GOT3 (cell line): ENCODE measurements around the gene CPA4.

Source experiments
- DNase-seq: peaks from one replicate; lab custom pipeline; 2025; ENCODE audit warnings: mixed read lengths; lab: John Stamatoyannopoulos, UW

Gene CPA4

GRCh38 chr7:130345725-130346124 is 52.8 kb downstream of the CPA4 start:
- DNase-seq: no peak

GRCh38 chr7:130346177-130346905 is 53.4 kb downstream of the CPA4 start:
- no peak for DNase-seq

- DNase-seq: no peak
Measured at GRCh38 chr7:130346941-130347340, 54.0 kb downstream of the CPA4 start.

DNA sequence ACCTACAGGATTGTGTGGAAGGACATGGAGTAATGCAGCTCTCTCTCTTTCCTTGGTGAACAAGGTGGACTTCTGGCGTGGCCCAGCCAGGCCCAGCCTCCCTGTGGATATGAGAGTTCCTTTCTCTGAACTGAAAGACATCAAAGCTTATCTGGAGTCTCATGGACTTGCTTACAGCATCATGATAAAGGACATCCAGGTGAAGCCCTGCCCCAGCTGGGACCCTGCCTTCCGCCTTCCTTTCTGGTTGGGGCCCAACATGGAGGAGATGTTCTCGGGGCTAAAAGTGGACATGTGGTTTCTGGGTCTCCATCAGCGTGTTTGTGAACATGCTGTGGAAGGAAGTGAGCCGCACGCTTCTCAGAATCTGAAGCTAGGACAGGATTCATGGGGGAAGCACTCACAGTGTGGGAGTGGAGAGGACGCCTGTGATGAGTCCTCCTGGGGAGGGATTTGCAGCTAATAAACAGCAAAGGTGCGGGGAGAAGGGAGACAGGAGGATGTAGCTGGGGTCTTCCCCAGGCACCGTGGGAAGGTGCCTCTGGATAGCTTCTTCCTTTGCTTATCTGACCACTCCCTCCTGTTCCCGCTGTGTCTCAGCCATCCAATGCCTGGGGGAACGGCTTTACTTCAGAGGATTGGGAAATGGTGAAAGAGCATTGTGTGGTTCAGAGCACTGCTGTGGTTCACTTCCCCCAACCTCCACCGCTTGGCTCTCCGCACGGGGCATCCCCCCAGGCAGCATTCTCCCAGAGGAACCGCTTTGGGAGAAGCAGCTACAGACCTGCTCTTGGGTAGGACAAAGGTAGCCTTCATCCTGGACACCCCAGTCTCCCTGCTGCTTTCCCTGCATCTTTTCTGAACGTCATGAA is 57.2 kb downstream of the CPA4 start:
- DNase-seq: no peak

- no peak for DNase-seq
Measured at GRCh38 chr7:130350945-130351790, 58.2 kb downstream of the CPA4 start.

- DNase-seq: no peak
Measured at GRCh38 chr7:130351791-130352090, 58.8 kb downstream of the CPA4 start.

DNA sequence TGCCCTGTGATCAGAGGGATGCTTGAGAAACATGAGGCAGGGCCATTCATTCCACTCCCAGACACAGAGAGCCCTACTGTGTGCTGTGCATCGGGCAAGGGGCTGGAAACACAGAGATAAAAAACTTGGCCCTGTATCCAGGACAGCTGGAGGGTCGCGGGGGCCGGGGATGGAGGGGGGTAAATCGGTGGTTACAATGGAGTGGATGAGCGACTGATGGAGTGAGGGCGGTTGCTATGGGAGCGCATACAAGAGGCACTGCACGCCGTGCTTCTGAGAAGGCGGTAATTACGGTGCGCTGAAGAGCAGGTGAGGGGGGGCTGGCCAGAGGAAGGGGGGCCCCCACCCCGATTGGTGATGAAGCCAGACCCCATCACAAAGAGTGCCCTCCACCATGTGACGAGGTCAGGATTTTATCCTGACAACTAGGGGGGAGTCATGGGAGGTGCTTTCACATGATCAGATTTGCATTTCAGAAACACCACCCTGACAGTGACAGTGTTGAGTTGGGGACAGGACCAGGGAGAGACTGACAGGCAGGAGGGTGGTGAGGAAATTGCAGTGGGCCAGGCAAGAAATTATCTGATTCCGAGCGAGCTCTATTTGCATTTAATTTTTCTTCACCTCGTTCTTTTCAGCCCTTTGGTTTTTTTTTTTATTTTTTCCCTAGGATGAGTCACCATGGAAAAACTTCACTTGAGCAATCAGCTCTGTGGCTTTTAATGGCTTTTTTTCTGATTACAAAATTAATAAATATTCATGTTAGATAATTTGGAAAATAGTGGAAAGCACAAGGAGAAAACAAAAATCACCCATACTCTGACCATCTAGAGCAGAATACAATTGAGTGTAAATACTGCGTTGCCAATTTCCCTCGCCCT is 59.5 kb downstream of the CPA4 start:
- no peak for DNase-seq

DNA sequence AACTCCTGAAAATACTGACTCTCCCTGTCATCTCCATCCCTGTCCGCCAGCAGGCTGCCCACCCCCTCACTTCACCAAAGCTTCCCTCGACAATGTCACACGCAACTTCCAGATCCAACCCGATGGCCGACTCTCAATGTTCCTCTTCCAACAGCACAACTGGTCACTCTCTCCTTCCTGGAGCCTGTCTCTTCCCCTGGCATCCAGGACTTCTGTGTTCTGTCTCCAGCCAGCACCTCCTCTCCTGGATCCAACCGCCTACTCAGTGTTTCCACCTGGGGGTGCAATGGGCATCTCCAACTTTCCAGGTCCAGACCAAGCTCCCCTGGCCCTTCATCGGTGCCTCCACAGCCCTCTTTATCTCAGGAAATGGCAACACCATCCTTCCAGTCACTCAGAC is 60.2 kb downstream of the CPA4 start:
- DNase-seq: no peak

DNA sequence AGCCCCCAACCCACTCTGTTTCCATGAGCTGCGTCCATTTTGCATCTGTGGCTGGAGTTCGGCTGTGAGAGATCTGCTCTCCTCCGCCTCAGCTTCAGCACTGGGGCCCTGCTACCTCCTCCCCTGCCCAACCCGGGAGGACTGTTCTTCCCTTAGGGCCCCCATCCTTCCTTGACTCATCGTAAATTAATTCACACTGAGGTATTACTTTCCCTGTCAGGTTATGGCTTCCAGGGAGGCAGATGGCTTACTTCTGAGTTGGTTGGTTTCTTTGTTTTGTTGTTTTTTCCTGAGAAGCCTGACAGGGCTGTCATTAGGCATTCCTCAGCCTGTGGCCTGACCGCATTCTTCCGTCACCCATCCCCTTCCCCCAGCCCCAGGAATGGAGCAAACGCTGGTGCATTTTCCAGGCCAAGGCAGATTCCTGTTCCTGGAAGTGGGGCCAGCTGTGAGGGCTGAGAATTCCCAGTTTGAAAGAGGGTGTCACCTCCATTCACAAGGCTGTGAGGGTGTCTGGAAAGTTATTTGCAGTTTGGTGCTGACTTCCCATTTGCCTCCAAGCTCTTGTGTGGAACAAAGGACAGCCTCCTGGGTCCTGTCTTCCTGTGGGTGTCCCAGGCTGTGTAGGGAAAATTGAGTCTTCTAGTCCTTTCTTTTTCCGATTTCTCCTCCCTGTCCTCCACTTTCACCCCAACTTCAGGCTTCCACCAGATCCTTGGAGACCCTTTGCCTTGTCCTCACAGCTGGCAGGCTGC is 63.3 kb downstream of the CPA4 start:
- peak; percentile 43 for DNase-seq

GRCh38 chr7:130356876-130357611 is 64.1 kb downstream of the CPA4 start:
- no peak for DNase-seq

DNA sequence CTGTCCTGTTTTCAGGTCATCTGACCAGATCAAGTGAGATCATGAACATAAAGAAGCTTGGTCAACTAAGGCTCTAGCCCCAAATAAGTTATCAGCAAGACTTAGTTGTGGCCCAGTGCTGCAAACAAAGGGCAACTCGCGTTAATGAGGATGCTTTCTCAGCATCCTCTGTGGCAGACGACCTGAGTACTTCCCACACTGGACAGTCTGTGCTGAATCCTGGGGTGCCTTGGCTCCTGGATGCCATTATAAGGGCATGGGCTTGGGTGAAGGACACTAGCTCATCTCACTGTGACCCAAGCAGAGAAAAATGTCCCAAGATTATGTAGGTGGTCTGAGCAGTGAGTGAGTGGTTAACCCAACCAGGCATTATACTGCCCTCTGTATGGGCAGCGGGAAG is 65.5 kb downstream of the CPA4 start:
- no peak for DNase-seq

DNA sequence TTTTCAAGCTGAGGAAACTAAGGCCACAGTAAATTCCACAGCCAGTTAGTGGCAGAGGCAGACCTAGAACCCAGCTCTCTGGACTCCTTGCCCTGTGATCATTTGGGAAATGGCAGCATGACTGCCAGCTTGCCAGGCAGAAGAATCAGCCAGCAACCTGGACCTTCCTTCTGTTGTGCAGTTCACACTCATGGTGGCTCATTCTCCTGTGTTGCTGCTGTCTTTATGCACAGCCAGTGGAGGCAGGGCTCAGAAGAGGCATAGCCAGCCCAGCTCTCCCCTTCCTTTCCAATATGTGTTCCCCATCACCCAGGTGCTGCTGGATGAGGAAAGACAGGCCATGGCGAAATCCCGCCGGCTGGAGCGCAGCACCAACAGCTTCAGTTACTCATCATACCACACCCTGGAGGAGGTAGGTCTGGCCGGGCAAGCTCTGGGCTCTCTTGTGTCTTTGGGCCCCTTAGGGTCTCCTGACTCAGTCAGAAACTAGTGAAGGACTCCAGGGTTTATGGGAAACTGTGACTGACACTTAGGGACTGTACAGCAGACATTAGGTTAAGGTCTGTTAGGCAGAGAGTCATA is 66.4 kb downstream of the CPA4 start:
- no peak for DNase-seq

GRCh38 chr7:130360518-130360917 is 67.6 kb downstream of the CPA4 start:
- DNase-seq: no peak

GRCh38 chr7:130361681-130362080 is 68.7 kb downstream of the CPA4 start:
- no peak for DNase-seq

- DNase-seq: no peak
Measured at GRCh38 chr7:130362251-130362816, 69.4 kb downstream of the CPA4 start.

- peak; percentile 22 for DNase-seq
Measured at GRCh38 chr7:130363026-130363847, 70.3 kb downstream of the CPA4 start.

GRCh38 chr7:130364451-130364850 is 71.5 kb downstream of the CPA4 start:
- no peak for DNase-seq

DNA sequence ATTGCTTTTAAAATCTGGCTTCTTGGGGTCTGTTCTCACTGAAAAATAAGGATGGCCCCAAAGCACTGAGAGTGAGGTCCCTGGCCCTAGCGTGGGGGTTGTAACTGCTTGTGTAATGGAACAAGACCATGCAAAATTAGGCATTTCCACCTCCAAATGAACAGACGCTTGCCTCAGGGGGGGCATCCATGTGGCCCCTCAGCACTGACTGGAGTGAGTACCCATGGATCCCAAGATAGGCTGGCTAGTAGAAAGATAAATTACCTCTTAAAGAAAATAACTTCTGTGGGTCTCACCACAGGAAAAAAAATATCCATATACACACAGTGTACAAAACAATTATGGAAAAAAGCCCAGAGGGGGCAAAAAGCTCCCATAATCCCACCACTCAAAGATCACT is 72.1 kb downstream of the CPA4 start:
- no peak for DNase-seq
